ENCODE measurements around the gene CENPP. TPM values are rescaled to one million over a fixed set of nuclear protein-coding genes. Genes with fewer than 3 reads are reported as not detected.
A peak's percentile ranks its signal among the peaks of the same experiment; 100 is the strongest.
"Not testable (repeated sequence)": the region's sequence is repeated elsewhere in the genome, so short reads cannot be mapped to it uniquely, and the experiment has no call there.

CENPP gene
- total RNA-seq, 1 donor from 2014 or later, result 2.3 TPM

DNA sequence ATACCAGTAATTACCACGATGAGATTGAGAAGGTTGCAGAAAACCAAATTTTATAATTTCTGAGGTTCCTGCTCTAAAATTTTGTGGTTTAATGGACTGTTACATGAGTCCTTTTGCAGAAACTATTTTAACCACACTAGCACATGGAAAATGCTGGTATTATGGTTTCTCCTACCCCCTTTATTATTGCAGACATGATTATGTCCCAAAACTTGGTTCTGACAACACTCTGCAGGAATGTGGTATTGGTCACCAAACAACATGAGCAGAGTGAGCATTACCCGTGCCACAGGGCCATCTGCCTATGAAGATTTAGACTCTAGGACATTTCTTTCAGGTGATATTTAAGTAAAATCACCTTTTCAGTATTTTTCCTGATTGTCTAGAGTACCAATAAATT is 212.8 kb downstream of the CENPP start:
- DNase-seq (ENCODE audit: low spot score), result no peak

DNA sequence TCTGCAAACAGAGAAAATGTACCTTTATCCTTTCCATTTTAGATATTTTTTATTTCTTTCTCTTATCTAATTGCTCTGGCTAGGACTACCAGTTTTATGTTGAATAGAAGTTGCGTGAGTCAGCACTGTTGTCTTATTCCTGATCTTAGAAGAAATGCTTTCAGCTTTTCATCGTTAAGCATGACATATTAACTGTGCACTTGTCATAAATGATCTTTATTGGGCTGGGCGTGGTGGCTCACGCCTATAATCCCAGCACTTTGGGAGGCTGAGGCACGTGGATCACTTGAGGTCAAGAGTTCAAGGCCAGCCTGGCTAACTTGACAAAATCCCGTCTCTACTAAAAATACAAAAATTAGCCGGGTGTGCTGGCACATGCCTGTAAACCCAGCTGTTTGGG is 218.2 kb downstream of the CENPP start:
- no peak for DNase-seq (ENCODE audit: low spot score)

DNA sequence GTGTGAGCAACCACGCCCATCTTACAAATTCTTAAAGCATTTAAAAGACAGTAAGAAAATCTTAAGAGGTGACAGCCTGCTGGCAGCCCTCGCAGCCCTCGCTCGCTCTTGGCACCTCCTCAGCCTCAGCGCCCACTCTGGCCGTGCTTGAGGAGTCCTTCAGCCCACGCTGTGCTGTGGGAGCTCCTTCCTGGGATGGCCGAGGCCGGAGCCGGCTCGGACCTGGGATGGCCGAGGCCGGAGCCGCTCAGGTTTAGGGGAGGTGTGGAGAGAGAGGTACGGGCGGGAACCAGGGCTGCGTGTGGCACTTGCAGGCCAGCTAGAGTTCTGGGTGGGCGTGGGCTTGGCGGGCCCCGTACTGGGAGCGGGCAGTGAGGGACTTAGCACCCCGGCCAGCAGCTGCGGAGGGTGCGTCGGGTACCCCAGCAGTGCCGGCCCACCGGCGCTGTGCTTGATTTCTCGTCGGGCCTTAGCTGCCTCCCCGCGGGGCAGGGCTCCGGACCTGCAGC is 219.3 kb downstream of the CENPP start:
- DNase-seq (ENCODE audit: low spot score), result no peak

DNA sequence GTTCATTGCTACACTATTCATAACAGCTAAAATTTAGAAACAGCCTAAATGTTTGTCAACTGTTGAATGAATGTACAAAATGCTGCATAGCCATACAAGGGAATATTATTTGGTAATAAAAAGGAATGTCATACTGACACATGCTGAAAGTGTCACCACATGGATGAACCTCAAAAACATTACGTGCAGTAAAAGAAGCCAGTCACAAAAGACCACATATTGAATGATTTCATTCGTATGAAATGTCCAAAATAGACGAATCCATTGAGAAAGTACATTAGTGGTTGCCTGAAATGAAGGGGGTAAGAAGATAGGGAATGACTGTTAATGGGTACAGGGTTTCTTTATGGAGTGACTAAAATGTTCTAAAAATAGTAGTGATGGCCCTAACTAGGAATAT is 221.6 kb downstream of the CENPP start:
- DNase-seq (ENCODE audit: low spot score), result no peak

DNA sequence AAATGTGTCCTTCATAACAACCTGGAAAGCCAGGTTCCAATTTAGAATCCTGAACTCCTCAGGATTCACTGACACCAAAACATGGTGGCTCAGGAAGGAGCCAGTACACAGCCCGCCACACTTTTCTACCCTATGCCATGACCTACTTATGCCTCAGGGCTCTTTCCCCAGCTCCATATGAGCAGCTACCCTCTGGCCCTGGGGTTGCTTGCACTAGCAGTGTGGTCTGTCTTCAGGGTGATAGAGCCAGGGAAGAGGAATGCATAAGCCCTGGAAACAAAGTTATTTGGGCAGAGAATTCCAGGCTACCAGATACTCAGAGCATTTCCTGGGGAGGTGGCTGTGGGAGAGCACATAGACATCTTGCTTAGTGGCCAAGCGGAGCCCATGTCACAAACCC is 225.0 kb downstream of the CENPP start:
- DNase-seq (ENCODE audit: low spot score), result no peak

DNA sequence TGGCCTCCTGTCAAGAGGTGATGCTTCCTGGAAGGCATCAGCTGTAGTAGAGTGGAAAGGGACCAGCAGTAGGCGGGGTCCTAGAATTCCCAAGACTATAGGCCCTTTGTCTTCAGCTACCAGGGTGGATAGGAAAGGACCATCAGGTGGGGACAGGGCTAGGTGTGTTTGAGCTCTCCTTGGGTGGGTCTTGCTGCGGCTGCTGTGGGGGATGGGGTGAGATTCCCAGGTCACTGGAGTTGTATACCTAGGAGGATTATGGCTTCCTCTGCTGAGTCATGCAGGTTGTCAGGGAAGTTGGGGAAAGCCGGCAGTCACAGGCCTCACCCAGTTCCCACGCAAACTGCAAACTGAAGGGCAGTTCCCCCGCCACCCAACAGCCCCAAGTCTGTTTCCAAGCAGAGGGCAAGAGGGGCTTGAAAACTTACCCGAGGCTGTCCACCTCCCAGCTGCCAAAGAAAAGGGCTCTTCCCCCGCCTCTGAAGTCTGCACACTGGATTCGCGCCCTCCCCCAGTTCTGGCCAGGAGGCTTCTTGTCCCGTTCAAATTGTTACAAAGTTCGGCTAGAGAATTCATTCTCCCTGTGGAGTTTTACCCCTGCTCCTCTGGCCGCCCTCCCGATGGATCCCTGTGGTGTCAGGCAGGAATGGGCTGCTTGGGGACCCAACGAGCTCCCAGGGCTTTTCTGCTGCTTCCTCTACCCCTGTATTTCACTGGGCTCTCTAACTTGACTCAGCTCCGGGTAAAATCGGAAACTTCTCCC is 233.0 kb downstream of the CENPP start:
- no peak for DNase-seq (ENCODE audit: low spot score)

DNA sequence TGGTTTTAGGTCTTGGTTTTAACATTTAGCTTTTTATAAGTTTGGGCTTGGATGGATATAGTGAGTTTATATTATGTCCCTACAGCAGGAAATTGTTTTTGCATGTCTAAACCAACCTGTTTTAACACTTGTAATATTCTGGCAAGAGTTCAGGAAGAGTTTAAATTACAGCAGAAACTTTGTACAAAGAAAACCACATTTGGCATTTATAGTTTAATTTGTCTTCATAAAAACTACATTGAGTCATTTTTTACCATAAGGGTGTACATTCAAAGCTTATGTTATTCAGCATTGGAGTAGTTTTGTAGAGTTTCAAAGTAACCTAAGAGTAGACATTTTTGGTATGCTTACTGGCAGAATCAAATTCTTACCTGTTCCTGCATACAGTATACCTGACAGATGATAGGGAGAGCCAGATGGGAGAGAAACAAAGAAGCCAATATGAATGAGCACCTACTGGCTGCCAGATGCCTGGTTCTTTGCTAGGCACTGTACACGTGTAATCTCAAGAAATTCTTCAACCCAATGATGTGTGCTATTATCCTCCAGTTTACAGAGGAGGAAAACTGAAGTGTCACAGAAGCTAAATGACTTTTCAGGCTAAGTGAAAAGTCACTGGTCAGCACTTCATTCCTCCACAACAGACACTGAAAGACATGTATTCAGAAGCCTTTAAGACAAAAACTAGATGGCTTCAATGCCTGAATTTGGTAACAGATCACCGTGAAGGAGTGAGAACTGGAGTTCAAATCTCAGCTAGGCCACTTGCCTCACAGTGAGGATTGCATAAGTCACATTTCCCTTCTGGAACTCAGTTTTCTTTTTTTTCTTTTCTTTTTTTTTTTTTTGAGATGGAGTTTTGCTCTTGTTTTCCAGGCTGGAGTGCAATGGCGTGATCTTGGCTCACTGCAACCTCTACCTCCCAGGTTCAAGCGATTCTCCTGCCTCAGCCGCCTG is 235.9 kb downstream of the CENPP start:
- no peak for DNase-seq (ENCODE audit: low spot score)

DNA sequence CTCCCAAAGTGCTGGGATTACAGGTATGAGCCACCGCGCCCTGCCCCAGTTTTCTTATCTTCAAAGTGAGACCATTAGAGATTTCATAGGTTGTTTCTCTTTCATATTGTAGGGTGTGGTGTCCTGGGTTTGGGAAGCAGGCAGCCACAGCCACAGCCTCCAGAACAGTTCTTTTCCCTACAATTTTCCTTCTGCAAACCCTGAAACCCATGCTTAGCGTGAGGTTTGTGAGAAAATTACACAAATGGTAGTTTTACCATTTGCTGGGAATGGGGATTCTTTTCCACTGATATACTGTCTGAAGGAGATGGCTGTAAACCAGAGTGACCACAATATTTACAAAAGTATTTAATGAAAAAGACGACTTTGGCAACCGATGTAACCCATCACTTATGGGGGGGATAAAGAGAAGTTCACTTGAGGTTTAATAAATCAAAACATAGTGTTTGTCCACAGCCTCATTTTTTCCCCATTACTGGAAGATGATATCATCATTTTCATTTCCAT is 236.8 kb downstream of the CENPP start:
- no peak for DNase-seq (ENCODE audit: low spot score)

DNA sequence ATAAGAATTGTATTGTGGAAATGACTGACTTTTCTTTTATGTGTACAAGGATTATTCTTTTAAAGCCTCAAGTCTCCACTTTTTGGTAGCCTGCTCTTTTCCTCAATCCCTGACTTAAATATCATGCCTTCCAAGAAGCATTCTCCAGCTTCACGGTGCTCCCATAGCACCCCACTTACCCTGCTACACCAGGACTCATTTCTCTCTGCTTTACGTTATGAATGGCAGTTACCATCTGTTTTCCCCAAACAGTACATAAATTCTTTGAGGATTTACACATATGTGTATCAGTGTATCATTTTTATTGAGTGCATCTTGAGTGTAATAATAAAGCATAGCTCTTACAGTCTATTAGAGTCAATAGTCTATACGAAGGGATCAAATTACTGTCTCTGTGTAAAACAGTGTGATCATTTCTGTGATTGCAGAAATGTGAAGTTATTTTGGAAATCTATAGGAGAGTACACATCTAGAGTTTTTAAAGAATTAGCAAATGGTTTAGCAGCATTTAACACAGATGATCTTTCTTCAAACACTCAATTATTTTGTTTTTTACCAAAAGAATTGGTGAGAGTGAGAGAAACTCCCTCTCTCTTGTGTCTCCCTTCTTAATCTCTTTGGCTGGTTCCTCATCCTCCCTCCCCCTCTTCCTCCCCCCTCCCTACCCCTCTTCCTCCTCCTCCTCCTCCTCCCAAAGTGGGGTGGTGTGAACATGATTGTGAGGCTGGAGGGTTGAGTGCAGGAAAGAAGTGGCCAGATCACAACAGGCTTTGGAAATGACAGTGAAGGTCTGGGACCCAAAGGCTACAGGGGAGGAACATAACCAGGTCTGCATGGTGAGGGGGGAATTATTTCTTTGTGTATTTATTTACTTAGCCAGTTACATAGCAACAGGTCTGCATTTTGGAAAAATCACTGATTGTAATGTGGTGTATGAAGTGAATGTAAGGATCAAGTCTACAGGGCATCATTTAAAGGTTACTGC is 237.7 kb downstream of the CENPP start:
- no peak for DNase-seq (ENCODE audit: low spot score)

DNA sequence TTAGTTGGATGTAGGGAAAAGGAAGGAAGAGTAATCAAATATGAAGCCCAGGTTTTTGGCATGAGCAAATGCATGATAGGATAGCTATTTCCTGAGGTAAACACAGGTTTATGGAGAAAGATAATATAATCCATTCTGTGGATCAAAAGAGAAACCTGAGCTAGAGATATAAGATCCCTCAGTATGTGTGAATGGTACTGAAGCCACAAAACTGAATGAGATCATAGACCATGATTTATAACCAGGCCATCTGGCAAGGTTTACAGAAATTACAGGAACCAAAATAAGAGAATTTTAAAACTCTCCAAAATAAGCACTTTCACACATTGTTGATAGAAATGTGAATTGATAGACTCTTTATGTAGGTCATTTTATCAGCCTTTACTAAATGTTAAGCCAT is 238.8 kb downstream of the CENPP start:
- no peak for DNase-seq (ENCODE audit: low spot score)

DNA sequence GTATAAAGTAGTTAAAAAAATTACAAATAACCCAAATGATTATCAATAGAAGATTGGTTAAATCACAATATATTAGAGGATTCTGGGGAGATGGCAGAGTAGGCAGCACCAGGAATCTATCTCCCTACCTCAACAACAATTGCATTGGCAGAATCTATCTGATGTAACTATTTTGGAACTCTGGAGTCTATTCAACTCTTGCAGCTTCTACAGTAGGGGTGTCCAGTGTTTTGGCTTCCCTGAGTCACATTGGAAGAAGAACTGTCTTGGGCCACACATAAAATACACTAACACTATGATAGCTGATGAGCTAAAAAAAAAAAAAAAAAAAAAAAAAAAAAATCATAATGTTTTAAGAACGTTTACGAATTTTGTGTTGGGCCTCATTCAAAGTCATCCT is 239.2 kb downstream of the CENPP start:
- DNase-seq (ENCODE audit: low spot score), result no peak

DNA sequence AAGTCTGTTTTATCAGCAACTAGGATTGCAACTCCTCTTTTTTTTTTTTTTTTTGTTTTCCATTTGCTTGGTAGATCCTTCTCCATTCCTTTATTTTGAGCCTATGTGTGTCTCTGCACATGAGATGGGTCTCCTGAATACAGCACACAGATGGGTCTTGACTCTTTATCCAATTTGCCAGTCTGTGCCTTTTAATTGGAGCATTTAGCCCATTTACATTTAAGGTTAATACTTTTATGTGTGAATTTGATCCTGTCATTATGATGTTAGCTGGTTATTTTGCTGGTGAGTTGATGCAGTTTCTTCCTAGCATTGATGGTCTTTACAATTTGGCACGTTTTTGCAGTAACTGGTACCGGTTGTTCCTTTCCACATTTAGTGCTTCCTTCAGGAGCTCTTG is 246.1 kb downstream of the CENPP start:
- not testable (repeated sequence) for DNase-seq (ENCODE audit: low spot score)

DNA sequence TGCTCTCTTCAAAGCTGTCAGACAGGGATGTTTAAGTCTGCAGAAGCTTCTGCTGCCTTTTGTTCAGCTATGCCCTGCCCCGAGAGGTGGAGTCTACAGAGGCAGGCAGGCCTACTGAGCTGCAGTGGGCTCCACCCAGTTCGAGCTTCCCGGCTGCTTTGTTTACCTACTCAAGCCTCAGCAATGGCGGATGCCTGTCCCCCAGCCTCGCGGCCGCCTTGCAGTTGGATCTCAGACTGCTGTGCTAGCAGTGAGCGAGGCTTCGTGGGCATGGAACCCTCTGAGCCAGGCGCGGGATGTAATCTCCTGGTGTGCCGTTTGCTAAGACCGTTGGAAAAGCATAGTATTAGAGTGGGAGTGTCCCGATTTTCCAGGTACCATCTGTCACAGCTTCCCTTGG is 247.9 kb downstream of the CENPP start:
- not testable (repeated sequence) for DNase-seq (ENCODE audit: low spot score)

DNA sequence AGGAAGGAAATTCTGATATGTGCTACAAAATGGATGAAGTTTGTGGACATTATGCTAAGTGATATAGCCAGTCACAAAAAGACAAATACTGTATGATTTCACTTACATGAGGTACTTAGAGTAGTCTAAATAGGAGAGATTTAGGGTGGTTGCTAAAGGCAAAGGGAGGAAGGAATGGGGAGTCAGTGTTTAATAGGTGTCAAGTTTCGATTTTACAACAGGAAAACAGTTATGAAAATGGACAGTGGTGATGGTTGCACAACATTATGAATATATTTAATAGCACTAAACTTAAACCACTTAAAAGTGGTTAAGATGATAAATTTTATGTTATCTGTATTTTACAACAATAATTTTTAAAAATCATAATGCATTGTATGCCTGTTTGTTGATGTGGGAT is 250.4 kb downstream of the CENPP start:
- DNase-seq (ENCODE audit: low spot score), result no peak

DNA sequence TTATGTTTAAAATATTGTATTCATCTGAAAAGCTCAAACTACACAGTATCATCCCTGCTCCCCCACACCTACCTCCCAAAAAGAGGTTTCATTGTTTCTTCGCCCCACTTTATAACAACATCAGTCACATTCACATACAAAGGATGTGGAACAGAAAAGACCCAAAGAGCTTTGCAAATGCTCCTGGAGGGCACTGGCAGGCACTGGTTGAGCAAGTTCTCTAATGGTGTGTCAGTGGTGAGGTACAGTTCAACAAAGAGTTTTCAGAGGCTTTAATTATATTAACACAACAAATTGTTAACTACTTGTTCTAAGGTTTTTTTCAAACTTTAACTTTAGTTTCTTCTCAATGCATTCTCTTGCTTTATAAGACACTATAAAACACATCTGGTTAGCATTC is 264.2 kb downstream of the CENPP start:
- DNase-seq (ENCODE audit: low spot score), result no peak

DNA sequence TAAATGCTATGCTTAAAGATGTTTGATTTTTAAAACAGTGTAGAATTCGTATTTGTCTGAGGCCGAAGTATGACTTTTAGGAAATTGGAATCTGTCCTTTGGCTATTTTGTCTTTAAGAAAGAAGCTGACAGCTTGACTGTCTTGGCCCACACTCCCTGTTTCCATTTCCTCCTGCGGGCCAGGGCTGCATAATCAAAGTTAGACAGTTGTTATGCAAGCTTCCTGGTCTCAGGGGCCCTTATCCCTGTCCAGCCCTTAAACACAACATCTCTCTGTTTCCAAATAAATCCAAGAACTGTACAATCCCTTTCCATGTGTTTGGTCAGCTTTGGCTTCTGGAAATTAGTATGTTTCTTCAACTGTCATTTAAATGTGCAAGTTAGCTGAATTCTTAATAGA is 264.6 kb downstream of the CENPP start:
- DNase-seq (ENCODE audit: low spot score), result peak; percentile 53

DNA sequence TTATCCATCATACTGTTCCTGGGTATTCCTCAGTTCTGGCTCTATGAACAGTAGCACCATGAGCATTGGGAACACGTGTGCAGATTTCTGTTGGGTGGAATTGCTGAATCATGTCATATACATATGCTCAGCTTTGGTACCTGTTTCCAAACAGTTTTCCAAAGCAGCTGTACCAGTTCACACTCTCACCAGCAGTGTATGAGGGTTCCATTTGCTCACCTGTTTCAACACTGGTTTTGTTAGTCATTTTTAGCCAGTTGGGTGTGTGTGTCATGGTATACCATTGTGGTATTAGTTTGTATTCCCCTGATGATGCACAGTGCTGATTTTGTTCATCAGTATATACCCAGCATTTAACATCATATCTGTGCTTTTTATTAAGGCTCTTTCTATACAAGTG is 266.8 kb downstream of the CENPP start:
- DNase-seq (ENCODE audit: low spot score), result no peak

DNA sequence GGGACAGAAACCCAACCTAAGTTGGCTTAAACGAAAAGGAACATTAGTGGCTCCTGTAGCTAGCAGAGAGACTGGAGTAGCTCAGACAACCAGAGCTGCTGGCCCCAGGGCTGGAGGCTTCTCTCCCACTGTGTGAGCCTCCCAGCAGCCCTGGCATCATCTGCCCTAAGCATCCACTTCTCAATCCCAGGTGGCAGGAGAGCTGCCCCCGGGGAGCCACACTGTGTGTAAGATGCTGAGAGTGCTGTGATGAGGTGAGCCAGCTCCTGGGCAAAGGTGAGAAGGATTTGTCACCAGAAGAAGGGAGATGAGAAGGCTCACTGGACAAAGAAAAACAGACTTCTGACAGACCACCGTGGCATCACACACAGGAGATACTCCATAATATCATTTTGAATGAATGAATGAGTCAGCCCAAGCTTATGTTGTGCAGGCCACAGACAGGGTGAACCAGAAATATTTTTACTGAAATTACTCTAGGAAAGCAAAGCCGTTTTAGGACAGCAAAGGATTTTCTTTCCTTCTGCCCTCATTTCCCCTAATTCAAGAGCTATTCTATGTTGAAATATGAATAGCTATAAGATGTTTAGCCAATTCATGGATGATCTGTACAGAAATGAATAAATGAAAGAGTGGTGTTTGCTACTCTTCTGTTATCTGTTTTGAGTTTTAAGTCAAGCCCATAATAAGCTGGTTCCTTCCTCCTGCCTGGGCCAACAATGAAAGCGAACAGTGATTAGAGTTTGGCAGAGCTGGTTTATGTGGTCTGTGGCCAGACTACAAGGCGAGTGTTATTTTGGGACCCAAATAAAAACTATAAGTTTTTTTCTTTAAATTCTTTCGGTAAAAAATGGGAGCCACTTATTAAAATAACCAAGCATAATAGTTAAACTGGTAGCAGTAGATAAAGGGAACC is 267.5 kb downstream of the CENPP start:
- no peak for DNase-seq (ENCODE audit: low spot score)

DNA sequence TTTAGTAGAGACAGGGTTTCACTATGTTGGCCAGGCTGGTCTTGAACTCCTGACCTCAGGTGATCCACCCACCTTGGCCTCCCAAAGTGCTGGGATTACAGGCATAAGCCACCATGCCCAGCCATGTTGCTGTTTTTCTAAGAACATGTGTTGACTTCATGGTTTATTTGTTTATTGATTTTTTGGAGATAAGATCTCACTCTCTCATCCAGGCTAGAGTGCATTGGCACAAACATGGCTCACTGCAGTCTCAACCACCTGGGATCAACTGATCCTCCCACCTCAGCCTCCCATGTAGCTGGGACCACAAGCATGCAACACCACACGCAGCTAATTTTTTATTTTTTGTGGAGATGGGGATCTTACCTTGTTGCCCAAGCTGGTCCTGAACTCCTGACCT is 269.3 kb downstream of the CENPP start:
- not testable (repeated sequence) for DNase-seq (ENCODE audit: low spot score)

DNA sequence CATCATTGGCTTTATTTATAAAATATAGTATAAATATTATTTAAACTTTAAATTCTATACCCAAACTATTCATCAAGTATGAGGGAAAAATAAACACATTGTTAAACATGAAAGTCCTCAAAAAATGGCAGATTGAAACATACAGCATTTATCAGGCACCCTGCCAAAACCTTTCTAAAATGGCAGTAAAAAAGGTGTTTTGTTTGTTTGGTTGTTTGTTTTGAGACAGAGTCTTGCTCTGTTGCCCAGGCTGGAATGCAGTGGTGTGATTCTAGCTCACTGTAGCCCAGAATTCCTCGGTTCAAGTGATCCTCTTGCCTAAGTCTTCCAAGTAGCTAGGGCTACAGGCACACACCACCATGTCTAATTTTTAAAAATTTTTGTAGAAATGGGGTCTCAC is 270.2 kb downstream of the CENPP start:
- DNase-seq (ENCODE audit: low spot score), result no peak
